D721Med (cell line): ENCODE results near the gene ABCD1.

Experiments
- DNase-seq: peaks from one replicate; pipeline ENCODE4 v3.0.0; 2011; ENCODE audit warnings: low spot score; ENCODE audit not compliant: insufficient read length
- FAIRE-seq: peaks from 2 replicates; lab custom pipeline; 2011; peaks lifted over from hg19 to GRCh38; lab: Jason Lieb, UNC
- CTCF ChIP-seq: IDR thresholded peaks from 2 replicates; pipeline ENCODE4 v1.5.1; 2012; ENCODE audit warnings: mild to moderate bottlenecking, control low read depth; ENCODE audit not compliant: insufficient read depth; ENCODE audit errors: missing control alignments

The ABCD1 gene

GRCh38 chrX:153774576-153775292 is 50.1 kb downstream of the ABCD1 start:
- no peak for DNase-seq
- TF ChIP-seq CTCF = no peak
- FAIRE-seq = no peak

GRCh38 chrX:153775293-153776119 is 50.9 kb downstream of the ABCD1 start:
- TF ChIP-seq CTCF = no peak
- FAIRE-seq (no peak), DNase-seq (no peak)

GRCh38 chrX:153776120-153776599 is 51.5 kb downstream of the ABCD1 start:
- no peak for TF ChIP-seq CTCF
- DNase-seq (no peak), FAIRE-seq (no peak)

- TF ChIP-seq CTCF = no peak
- DNase-seq (no peak), FAIRE-seq (no peak)
Observed at GRCh38 chrX:153776611-153777045, 52.0 kb downstream of the ABCD1 start.

GRCh38 chrX:153777261-153778090 is 52.8 kb downstream of the ABCD1 start:
- DNase-seq (no peak), FAIRE-seq (no peak)
- TF ChIP-seq CTCF = no peak

- FAIRE-seq (no peak), DNase-seq (no peak)
- TF ChIP-seq CTCF = no peak
Observed at GRCh38 chrX:153778181-153778580, 53.5 kb downstream of the ABCD1 start.
